Measurements from ENCODE around the gene CCR5.

GRCh38 chr3:46356909-46357308 lies 13.8 kb upstream of the CCR5 start:
- TF ChIP-seq POLR2AphosphoS5 (IDR thresholded peaks at IDR 0.05; ENCODE audit: low read depth, low read length), result no peak
- no peak for TF ChIP-seq TAF1 (IDR thresholded peaks at IDR 0.05; ENCODE audit: borderline replicate concordance, insufficient read depth, low read length)
- TF ChIP-seq, protein P1, sequence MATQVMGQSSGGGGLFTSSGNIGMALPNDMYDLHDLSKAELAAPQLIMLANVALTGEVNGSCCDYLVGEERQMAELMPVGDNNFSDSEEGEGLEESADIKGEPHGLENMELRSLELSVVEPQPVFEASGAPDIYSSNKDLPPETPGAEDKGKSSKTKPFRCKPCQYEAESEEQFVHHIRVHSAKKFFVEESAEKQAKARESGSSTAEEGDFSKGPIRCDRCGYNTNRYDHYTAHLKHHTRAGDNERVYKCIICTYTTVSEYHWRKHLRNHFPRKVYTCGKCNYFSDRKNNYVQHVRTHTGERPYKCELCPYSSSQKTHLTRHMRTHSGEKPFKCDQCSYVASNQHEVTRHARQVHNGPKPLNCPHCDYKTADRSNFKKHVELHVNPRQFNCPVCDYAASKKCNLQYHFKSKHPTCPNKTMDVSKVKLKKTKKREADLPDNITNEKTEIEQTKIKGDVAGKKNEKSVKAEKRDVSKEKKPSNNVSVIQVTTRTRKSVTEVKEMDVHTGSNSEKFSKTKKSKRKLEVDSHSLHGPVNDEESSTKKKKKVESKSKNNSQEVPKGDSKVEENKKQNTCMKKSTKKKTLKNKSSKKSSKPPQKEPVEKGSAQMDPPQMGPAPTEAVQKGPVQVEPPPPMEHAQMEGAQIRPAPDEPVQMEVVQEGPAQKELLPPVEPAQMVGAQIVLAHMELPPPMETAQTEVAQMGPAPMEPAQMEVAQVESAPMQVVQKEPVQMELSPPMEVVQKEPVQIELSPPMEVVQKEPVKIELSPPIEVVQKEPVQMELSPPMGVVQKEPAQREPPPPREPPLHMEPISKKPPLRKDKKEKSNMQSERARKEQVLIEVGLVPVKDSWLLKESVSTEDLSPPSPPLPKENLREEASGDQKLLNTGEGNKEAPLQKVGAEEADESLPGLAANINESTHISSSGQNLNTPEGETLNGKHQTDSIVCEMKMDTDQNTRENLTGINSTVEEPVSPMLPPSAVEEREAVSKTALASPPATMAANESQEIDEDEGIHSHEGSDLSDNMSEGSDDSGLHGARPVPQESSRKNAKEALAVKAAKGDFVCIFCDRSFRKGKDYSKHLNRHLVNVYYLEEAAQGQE (IDR thresholded peaks at IDR 0.05; ENCODE audit: insufficient read depth in 1 of 2, low read depth in 2 of 2, low read length in 2 of 2), result no peak
